ENCODE measurements around the gene TCEAL3.

DNA sequence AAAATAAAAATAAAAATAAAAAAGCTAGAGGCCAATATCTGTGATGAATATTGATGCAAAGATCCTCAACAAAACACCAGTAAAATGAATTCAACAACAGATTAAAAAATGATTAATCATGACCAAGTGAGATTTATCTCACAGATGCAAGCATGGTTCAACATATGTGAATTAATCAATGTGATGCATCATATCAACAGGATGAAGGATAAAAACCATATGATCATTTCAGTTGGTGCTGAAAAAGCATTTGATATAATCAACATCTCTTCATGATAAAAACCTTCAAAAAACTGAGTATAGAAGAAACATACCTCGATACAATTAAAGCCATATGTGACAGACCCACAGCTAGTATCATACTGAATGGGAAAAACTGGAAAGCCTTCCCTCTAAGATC, 39.9 kb downstream of the TCEAL3 start:
- TF ChIP-seq, protein P1, sequence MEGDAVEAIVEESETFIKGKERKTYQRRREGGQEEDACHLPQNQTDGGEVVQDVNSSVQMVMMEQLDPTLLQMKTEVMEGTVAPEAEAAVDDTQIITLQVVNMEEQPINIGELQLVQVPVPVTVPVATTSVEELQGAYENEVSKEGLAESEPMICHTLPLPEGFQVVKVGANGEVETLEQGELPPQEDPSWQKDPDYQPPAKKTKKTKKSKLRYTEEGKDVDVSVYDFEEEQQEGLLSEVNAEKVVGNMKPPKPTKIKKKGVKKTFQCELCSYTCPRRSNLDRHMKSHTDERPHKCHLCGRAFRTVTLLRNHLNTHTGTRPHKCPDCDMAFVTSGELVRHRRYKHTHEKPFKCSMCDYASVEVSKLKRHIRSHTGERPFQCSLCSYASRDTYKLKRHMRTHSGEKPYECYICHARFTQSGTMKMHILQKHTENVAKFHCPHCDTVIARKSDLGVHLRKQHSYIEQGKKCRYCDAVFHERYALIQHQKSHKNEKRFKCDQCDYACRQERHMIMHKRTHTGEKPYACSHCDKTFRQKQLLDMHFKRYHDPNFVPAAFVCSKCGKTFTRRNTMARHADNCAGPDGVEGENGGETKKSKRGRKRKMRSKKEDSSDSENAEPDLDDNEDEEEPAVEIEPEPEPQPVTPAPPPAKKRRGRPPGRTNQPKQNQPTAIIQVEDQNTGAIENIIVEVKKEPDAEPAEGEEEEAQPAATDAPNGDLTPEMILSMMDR (conservative IDR thresholded peaks at IDR 0.05 in 1 of 2, IDR thresholded peaks at IDR 0.05 in 1 of 2; ENCODE audit: extremely low read depth in 1 of 2, insufficient read depth in 1 of 2, low read depth in 1 of 2, low read length in 2 of 2), result no peak
- no peak for TF ChIP-seq EZH2 (IDR thresholded peaks at IDR 0.05; ENCODE audit: borderline replicate concordance, low read length)
